A549 (cell line): ENCODE measurements around the gene BRD1. TPM values are rescaled to one million over a fixed set of nuclear protein-coding genes. Genes with fewer than 3 reads are reported as not detected.

Experiments
- ATAC-seq, 2 experiments: fragments of 200-7000 bp in 1 of 2; fragments of >200 bp in 1 of 2; cut with Nextera tagmentation in 1 of 2; cut with Tn5 transposase in 1 of 2; 3 replicates each; pipeline versions ENCODE4 v1.8.0 to v1.9.1; 2018 to 2020; ENCODE audit warnings: mild to moderate bottlenecking in 1 of 2, moderate library complexity in 1 of 2
- CTCF ChIA-PET: fragments of 300-600 bp; sonication (Branson Sonifier 250); formaldehyde crosslinking; extraction: SDS; loops from one replicate; lab custom pipeline; 2021; ENCODE audit warnings: antibody characterized with exemption, inconsistent platforms; lab: Yijun Ruan, JAX
- POLR2A ChIA-PET: fragments of 350-600 bp; formaldehyde crosslinking; extraction: SDS; loops from one replicate; lab custom pipeline; 2021; ENCODE audit warnings: antibody characterized with exemption, inconsistent platforms; lab: Yijun Ruan, JAX
- DNase-seq, 2 experiments: peaks; one replicate each; pipeline versions ENCODE4 v3.0.0 to v3.0.0-alpha.2; 2011 to 2016; ENCODE audit warnings: low read depth in 1 of 2, low spot score in 1 of 2
- FAIRE-seq: peaks from 2 replicates; lab custom pipeline; 2011; peaks lifted over from hg19 to GRCh38; lab: Jason Lieb, UNC
- H3K27ac ChIP-seq, 2 experiments: fragments of >200 bp; sonication (Bioruptor Twin); formaldehyde crosslinking; 3 replicates each; pipeline ENCODE4 v1.5.1; 2016 to 2017
- H3K4me1 ChIP-seq: fragments of >200 bp; sonication (Bioruptor Twin); formaldehyde crosslinking; 3 replicates; pipeline ENCODE4 v1.6.1; 2016
- H3K4me2 ChIP-seq: fragments of >200 bp; sonication (Bioruptor Twin); formaldehyde crosslinking; 3 replicates; pipeline ENCODE4 v1.6.1; 2016
- H3K4me3 ChIP-seq: fragments of >200 bp; sonication (Bioruptor Twin); formaldehyde crosslinking; 3 replicates; pipeline ENCODE4 v1.5.1; 2016
- H3K9me3 ChIP-seq: fragments of >200 bp; sonication (Bioruptor Twin); formaldehyde crosslinking; 3 replicates; pipeline ENCODE4 v1.6.1; 2016
- BHLHE40 ChIP-seq: IDR thresholded peaks from 2 replicates; pipeline ENCODE4 v1.6.1; 2012; ENCODE audit warnings: low read depth, low read length, inconsistent platforms
- CEBPB ChIP-seq, 2 experiments: fragments of >200 bp in 1 of 2; sonication (Bioruptor Twin) in 1 of 2; formaldehyde crosslinking in 1 of 2; IDR thresholded peaks; 2 replicates each; pipeline ENCODE4 v1.6.1; 2012 to 2016
- EHF ChIP-seq: fragments of 250-450 bp; sonication (Bioruptor Pico); IDR thresholded peaks from 2 replicates; pipeline ENCODE4 v1.5.0; 2020; ENCODE audit warnings: mild to moderate bottlenecking
- EHMT2 ChIP-seq: fragments of 200-600 bp; sonication (generic); IDR thresholded peaks from 2 replicates; pipeline ENCODE4 v1.6.1; 2016; ENCODE audit warnings: antibody characterized with exemption, low read depth, mild to moderate bottlenecking, moderate library complexity
- FOSB ChIP-seq: fragments of 250-450 bp; sonication (Bioruptor Pico); IDR thresholded peaks from 2 replicates; pipeline ENCODE4 v1.5.0; 2020; ENCODE audit warnings: mild to moderate bottlenecking, moderate library complexity
- HOXA7 ChIP-seq: fragments of 250-450 bp; sonication (Bioruptor Pico); IDR thresholded peaks from 2 replicates; pipeline ENCODE4 v1.5.0; 2020; ENCODE audit warnings: mild to moderate bottlenecking, moderate library complexity
- JUN ChIP-seq, 2 experiments: fragments of >200 bp; sonication (Bioruptor Twin); formaldehyde crosslinking; IDR thresholded peaks; 2 replicates in 1 of 2; 3 replicates in 1 of 2; pipeline ENCODE4 v1.6.1; 2016 to 2017
- NR3C1 ChIP-seq: fragments of >200 bp; sonication (Bioruptor Twin); formaldehyde crosslinking; IDR thresholded peaks from 3 replicates; pipeline ENCODE4 v1.6.1; 2017
- PHF8 ChIP-seq: fragments of 200-600 bp; sonication (generic); IDR thresholded peaks from 2 replicates; pipeline ENCODE4 v1.6.1; 2016; ENCODE audit warnings: low read depth, mild to moderate bottlenecking, antibody characterized with exemption, moderate library complexity, borderline replicate concordance
- RCOR1 ChIP-seq: fragments of 150-350 bp; IDR thresholded peaks from 2 replicates; pipeline ENCODE4 v1.6.1; 2014; ENCODE audit warnings: antibody characterized with exemption, low read length, low read depth
- SMC3 ChIP-seq: fragments of >200 bp; sonication (Bioruptor Twin); formaldehyde crosslinking; IDR thresholded peaks from 3 replicates; pipeline ENCODE4 v1.6.1; 2018; ENCODE audit warnings: inconsistent platforms
- ZSCAN20 ChIP-seq: fragments of 250-450 bp; sonication (Bioruptor Pico); IDR thresholded peaks from 2 replicates; pipeline ENCODE4 v1.8.0; 2022; ENCODE audit warnings: mild to moderate bottlenecking, moderate library complexity
- WGBS: methylation state at CpG from one replicate; pipeline ENCODE4 v1.1.6; 2017; ENCODE audit errors: missing lambda C conversion rate; 5-methylcytosine and 5-hydroxymethylcytosine counted together
- polyA plus RNA-seq, 4 experiments: library from polyadenylated mRNA; depleted of rRNA in 3 of 4; stranded (reverse); fragments of >200 nt; fragmentation: RNase III in 1 of 4; extraction: RNeasy Plus Mini Kit Qiagen cat#74134 plus additional on column Dnase treatment in 1 of 4; gene quantifications; 2 replicates in 3 of 4; 3 replicates in 1 of 4; pipeline ENCODE4 v1.2.3, GENCODE V29; 2011 to 2017
- TF ChIP-seq, protein P1 (sequence below): fragments of >200 bp; sonication (Bioruptor Twin); formaldehyde crosslinking; IDR thresholded peaks from 3 replicates; pipeline ENCODE4 v1.6.1; 2016
- TF ChIP-seq, protein P2 (sequence below): IDR thresholded peaks from 2 replicates; pipeline ENCODE4 v1.6.1; 2012
- TF ChIP-seq, protein P3 (sequence below): fragments of 250-450 bp; sonication (Bioruptor Pico); IDR thresholded peaks from 2 replicates; pipeline ENCODE4 v1.5.0; 2021; ENCODE audit warnings: mild to moderate bottlenecking, moderate library complexity, borderline replicate concordance
- TF ChIP-seq, protein P4 (sequence below): fragments of 450-650 bp; IDR thresholded peaks from 2 replicates; pipeline ENCODE4 v1.6.1; 2014; ENCODE audit warnings: antibody characterized with exemption

Gene BRD1
- polyA plus RNA-seq, 2 of the 4 experiments (the other 2 are of a cell fraction): 3.7 to 11.5 TPM

DNA sequence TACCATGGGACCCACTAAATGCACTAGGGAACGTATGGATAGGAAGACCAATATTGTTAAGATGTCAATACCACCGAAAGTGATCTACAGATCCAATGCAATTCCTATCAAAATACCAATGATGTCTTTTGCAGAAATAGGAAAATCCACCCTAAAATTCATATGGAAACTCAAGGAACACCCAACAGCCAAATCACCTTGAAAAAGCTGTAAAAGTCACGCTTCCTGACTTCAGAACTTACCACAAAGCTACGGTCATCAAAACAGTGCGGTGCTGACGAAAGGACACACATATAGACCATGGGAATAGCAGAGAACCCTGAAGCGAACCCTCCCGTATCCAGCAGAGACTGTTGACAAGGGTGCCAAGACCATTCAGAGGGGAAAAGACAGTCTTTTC, 20.5 kb downstream of the BRD1 start:
- TF ChIP-seq NR3C1 (no peak), HOXA7 (CRISPR knock-in tag) (no peak), EHMT2 (no peak), CEBPB (IDR thresholded peaks at IDR 0.05) (no peak), PHF8 (no peak), RCOR1 (no peak)
- TF ChIP-seq, protein P1, sequence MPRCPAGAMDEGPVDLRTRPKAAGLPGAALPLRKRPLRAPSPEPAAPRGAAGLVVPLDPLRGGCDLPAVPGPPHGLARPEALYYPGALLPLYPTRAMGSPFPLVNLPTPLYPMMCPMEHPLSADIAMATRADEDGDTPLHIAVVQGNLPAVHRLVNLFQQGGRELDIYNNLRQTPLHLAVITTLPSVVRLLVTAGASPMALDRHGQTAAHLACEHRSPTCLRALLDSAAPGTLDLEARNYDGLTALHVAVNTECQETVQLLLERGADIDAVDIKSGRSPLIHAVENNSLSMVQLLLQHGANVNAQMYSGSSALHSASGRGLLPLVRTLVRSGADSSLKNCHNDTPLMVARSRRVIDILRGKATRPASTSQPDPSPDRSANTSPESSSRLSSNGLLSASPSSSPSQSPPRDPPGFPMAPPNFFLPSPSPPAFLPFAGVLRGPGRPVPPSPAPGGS: no peak
- TF ChIP-seq, protein P2, sequence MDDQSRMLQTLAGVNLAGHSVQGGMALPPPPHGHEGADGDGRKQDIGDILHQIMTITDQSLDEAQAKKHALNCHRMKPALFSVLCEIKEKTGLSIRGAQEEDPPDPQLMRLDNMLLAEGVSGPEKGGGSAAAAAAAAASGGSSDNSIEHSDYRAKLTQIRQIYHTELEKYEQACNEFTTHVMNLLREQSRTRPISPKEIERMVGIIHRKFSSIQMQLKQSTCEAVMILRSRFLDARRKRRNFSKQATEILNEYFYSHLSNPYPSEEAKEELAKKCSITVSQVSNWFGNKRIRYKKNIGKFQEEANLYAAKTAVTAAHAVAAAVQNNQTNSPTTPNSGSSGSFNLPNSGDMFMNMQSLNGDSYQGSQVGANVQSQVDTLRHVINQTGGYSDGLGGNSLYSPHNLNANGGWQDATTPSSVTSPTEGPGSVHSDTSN: no peak
- ChIA-PET CTCF (no interaction called here), POLR2A (no interaction called here)
- H3K27ac ChIP-seq: no peak overlapping the region
- peaks cover 5% of the 10 kb centered on the region; the same call in 1 of the 3 replicates for H3K4me1 ChIP-seq
- ATAC-seq (no peak), DNase-seq (no peak), FAIRE-seq (no peak)
- H3K4me2 ChIP-seq: no peak overlapping the region
- no peaks in the 10 kb centered on the region for H3K9me3 ChIP-seq
- H3K4me3 ChIP-seq: no peak overlapping the region
- 98% methylated on average over 8 of the region's 8 CpGs for WGBS

DNA sequence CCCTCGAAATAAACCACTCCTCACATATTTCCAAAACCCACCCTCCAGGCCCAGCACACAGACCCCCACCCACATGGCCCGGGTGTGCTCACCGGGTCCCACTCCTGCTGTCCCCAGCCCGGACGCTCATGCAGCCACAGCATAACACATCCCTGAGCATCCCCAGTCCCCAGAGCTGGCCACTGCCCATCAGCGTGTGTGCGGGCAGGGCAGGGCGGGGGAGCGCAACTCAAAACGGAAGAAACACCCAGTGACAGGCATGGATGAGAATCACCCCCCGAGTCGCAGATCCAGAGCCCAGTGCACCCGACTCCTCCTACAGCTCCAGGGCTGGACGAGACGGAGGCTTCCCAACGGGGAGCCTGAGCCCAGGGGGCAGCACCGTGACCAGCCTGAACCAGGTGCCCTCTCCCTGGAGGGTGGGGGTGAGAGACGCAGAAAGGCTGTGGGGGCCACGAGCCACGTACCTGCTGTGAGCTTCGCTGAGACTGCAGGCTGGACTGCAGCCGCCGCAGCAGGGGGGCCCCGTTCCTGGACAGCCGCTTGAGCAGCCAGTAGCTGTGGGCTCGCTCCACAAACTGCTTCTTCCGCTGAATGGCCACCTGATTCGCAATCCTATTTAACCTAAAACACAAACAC, 23.8 kb downstream of the BRD1 start:
- no peaks in the 10 kb centered on the region for H3K4me1 ChIP-seq
- 95% methylated on average over 17 of the region's 28 CpGs for WGBS
- H3K4me3 ChIP-seq: no peak overlapping the region
- no peaks in the 10 kb centered on the region for H3K9me3 ChIP-seq
- no peak overlapping the region for H3K4me2 ChIP-seq
- no peak overlapping the region for H3K27ac ChIP-seq
- POLR2A ChIA-PET: no interaction called here
- CTCF ChIA-PET: no interaction called here
- TF ChIP-seq, protein P3, sequence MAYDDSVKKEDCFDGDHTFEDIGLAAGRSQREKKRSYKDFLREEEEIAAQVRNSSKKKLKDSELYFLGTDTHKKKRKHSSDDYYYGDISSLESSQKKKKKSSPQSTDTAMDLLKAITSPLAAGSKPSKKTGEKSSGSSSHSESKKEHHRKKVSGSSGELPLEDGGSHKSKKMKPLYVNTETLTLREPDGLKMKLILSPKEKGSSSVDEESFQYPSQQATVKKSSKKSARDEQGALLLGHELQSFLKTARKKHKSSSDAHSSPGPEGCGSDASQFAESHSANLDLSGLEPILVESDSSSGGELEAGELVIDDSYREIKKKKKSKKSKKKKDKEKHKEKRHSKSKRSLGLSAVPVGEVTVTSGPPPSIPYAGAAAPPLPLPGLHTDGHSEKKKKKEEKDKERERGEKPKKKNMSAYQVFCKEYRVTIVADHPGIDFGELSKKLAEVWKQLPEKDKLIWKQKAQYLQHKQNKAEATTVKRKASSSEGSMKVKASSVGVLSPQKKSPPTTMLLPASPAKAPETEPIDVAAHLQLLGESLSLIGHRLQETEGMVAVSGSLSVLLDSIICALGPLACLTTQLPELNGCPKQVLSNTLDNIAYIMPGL (CRISPR knock-in tag): no peak
- TF ChIP-seq, protein P2: no peak
- TF ChIP-seq, protein P4, sequence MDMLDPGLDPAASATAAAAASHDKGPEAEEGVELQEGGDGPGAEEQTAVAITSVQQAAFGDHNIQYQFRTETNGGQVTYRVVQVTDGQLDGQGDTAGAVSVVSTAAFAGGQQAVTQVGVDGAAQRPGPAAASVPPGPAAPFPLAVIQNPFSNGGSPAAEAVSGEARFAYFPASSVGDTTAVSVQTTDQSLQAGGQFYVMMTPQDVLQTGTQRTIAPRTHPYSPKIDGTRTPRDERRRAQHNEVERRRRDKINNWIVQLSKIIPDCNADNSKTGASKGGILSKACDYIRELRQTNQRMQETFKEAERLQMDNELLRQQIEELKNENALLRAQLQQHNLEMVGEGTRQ: no peak
- no peak for TF ChIP-seq RCOR1
- TF ChIP-seq ZSCAN20 (CRISPR knock-in tag): no peak
- no peak for TF ChIP-seq JUN (IDR thresholded peaks at IDR 0.05)
- TF ChIP-seq, all 56 proteins: peak for 0
- DNase-seq (no peak), FAIRE-seq (no peak), ATAC-seq (no peak)

DNA sequence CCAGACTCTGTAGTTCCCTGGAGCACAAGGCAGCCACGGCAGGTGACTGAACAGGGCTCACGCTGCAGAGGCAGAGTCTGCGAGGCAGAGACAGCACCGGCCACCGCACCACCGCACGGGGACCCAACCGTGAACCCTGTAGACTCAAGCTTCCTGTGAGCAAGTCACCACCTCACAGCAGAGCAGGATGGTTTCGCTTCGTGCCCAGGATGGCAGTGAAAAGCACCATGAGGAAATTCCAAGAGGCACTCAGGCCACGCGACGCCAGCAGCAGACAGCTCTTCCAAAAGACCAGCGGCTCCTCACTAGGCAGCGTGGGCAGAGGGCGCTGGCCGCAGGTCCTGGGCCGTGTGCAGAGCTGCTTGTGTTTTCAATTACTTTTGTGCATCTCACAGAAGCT, 24.5 kb downstream of the BRD1 start:
- no peak overlapping the region for H3K4me3 ChIP-seq
- H3K4me1 ChIP-seq: no peaks in the 10 kb centered on the region
- WGBS: 98% methylated on average over 8 of the region's 18 CpGs
- FAIRE-seq: no peak
- DNase-seq: no peak
- no peak for ATAC-seq
- ChIA-PET CTCF (no interaction called here), POLR2A (no interaction called here)
- TF ChIP-seq BHLHE40 (no peak), EHMT2 (no peak), SMC3 (no peak), EHF (CRISPR knock-in tag) (no peak), FOSB (CRISPR knock-in tag) (no peak)
- H3K9me3 ChIP-seq: no peaks in the 10 kb centered on the region
- no peak overlapping the region for H3K27ac ChIP-seq
- H3K4me2 ChIP-seq: no peak overlapping the region
